HG03558 (cell line): Measurements from ENCODE around the gene SCML2.
"Not testable (repeated sequence)": the region's sequence is repeated elsewhere in the genome, so short reads cannot be mapped to it uniquely, and the experiment has no call there.

Source experiments
- ATAC-seq: cut with Tn5 transposase; IDR thresholded peaks from one replicate; pipeline ENCODE4 v1.9.1; 2021; ENCODE audit warnings: moderate number of reproducible peaks; ENCODE audit not compliant: unreplicated experiment; ENCODE audit errors: extremely low read depth

Gene SCML2

GRCh38 chrX:18354369-18355223 lies at the start of gene SCML2:
Gene SCML2, minus strand, starts transcription at chrX:18354688. Its CDS starts 20,617 bp downstream, at chrX:18334071.
- ATAC-seq: no peak

- no peak for ATAC-seq
Measured at GRCh38 chrX:18401848-18402213, 47.3 kb upstream of the SCML2 start.

- ATAC-seq: no peak
Measured at GRCh38 chrX:18394477-18394876, 40.0 kb upstream of the SCML2 start.

- ATAC-seq: no peak
Measured at GRCh38 chrX:18390941-18391538, 36.6 kb upstream of the SCML2 start.

- no peak for ATAC-seq
Measured at GRCh38 chrX:18389966-18390365, 35.5 kb upstream of the SCML2 start.

- no peak for ATAC-seq
Measured at GRCh38 chrX:18377796-18378195, 23.3 kb upstream of the SCML2 start.

GRCh38 chrX:18375131-18375805 lies 20.8 kb upstream of the SCML2 start:
- not testable (repeated sequence) for ATAC-seq

- ATAC-seq: not testable (repeated sequence)
Measured at GRCh38 chrX:18369096-18369495, 14.6 kb upstream of the SCML2 start.

- no peak for ATAC-seq
Measured at GRCh38 chrX:18368402-18368801, 13.9 kb upstream of the SCML2 start.

GRCh38 chrX:18360867-18361266 lies 6.4 kb upstream of the SCML2 start:
- no peak for ATAC-seq

- ATAC-seq: no peak
Measured at GRCh38 chrX:18353931-18354368, 538 bp downstream of the SCML2 start.

GRCh38 chrX:18351784-18352183 lies 2.7 kb downstream of the SCML2 start:
- no peak for ATAC-seq

- no peak for ATAC-seq
Measured at GRCh38 chrX:18348047-18348446, 6.4 kb downstream of the SCML2 start.

GRCh38 chrX:18309401-18309800 lies 45.1 kb downstream of the SCML2 start:
- no peak for ATAC-seq

- ATAC-seq: no peak
Measured at GRCh38 chrX:18297251-18297650, 57.2 kb downstream of the SCML2 start.

- no peak for ATAC-seq
Measured at GRCh38 chrX:18294893-18295292, 59.6 kb downstream of the SCML2 start.

GRCh38 chrX:18291006-18291545 lies 63.4 kb downstream of the SCML2 start:
- no peak for ATAC-seq

- no peak for ATAC-seq
Measured at GRCh38 chrX:18290200-18290599, 64.3 kb downstream of the SCML2 start.

GRCh38 chrX:18288716-18289115 lies 65.8 kb downstream of the SCML2 start:
- ATAC-seq: no peak

GRCh38 chrX:18286322-18286831 lies 68.1 kb downstream of the SCML2 start:
- ATAC-seq: no peak

GRCh38 chrX:18278449-18278848 lies 76.0 kb downstream of the SCML2 start:
- no peak for ATAC-seq
